ENCODE measurements around the gene HSPH1. TPM values are rescaled to one million over a fixed set of nuclear protein-coding genes. Genes with fewer than 3 reads are reported as not detected.

Gene HSPH1
- total RNA-seq, 6 experiments from 2014 or later: 94.6 to 153 (median 104) TPM

GRCh38 chr13:31114641-31115040, 47.1 kb downstream of the HSPH1 start:
- H3K4me3 Mint-ChIP-seq: no peak overlapping the region
- TF ChIP-seq CTCF (IDR thresholded peaks at IDR 0.05): no peak
- no peak for DNase-seq
- H3K27ac Mint-ChIP-seq: no peak overlapping the region
- H3K36me3 Mint-ChIP-seq (ENCODE audit: low read depth): no peaks in the 10 kb centered on the region
- no peaks in the 10 kb centered on the region for H3K9me3 Mint-ChIP-seq
- peaks cover 53% of the 10 kb centered on the region for H3K27me3 Mint-ChIP-seq (ENCODE audit: insufficient read depth)
- no peaks in the 10 kb centered on the region for H3K4me1 Mint-ChIP-seq (ENCODE audit: low read depth)

- no peak for DNase-seq
- no peak overlapping the region for H3K4me3 Mint-ChIP-seq
- H3K27me3 Mint-ChIP-seq (ENCODE audit: insufficient read depth): peaks cover 47% of the 10 kb centered on the region
Observed at GRCh38 chr13:31111136-31111535, 50.6 kb downstream of the HSPH1 start.

GRCh38 chr13:31110617-31111016, 51.1 kb downstream of the HSPH1 start:
- Mint-ChIP-seq H3K27ac (no peak overlapping the region), H3K36me3 (ENCODE audit: low read depth) (no peaks in the 10 kb centered on the region), H3K4me3 (no peak overlapping the region), H3K4me1 (ENCODE audit: low read depth) (no peaks in the 10 kb centered on the region), H3K27me3 (ENCODE audit: insufficient read depth) (peaks cover 46% of the 10 kb centered on the region), H3K9me3 (no peaks in the 10 kb centered on the region)
- TF ChIP-seq CTCF (IDR thresholded peaks at IDR 0.05): no peak
- DNase-seq: no peak

More at GRCh38 chr13:31111136-31111535, 50.6 kb downstream of the HSPH1 start:
- H3K36me3 Mint-ChIP-seq (ENCODE audit: low read depth): no peaks in the 10 kb centered on the region
- no peak overlapping the region for H3K27ac Mint-ChIP-seq
- no peaks in the 10 kb centered on the region for H3K4me1 Mint-ChIP-seq (ENCODE audit: low read depth)
- no peak for TF ChIP-seq CTCF (IDR thresholded peaks at IDR 0.05)
- no peaks in the 10 kb centered on the region for H3K9me3 Mint-ChIP-seq

- Mint-ChIP-seq H3K4me3 (no peak overlapping the region), H3K36me3 (ENCODE audit: low read depth) (no peaks in the 10 kb centered on the region), H3K27ac (no peak overlapping the region), H3K27me3 (ENCODE audit: insufficient read depth) (peaks cover 47% of the 10 kb centered on the region), H3K9me3 (no peaks in the 10 kb centered on the region), H3K4me1 (ENCODE audit: low read depth) (no peaks in the 10 kb centered on the region)
- no peak for TF ChIP-seq CTCF (IDR thresholded peaks at IDR 0.05)
- no peak for DNase-seq
Observed at GRCh38 chr13:31110169-31110568, 51.5 kb downstream of the HSPH1 start.

GRCh38 chr13:31107109-31107508, 54.6 kb downstream of the HSPH1 start:
- DNase-seq: no peak
- no peak overlapping the region for H3K27ac Mint-ChIP-seq
- H3K36me3 Mint-ChIP-seq (ENCODE audit: low read depth): no peaks in the 10 kb centered on the region
- no peak overlapping the region for H3K4me3 Mint-ChIP-seq
- TF ChIP-seq CTCF (IDR thresholded peaks at IDR 0.05): no peak
- H3K9me3 Mint-ChIP-seq: no peaks in the 10 kb centered on the region
- peaks cover 42% of the 10 kb centered on the region for H3K27me3 Mint-ChIP-seq (ENCODE audit: insufficient read depth)
- H3K4me1 Mint-ChIP-seq (ENCODE audit: low read depth): no peaks in the 10 kb centered on the region

GRCh38 chr13:31105856-31106255, 55.8 kb downstream of the HSPH1 start:
- Mint-ChIP-seq H3K9me3 (no peaks in the 10 kb centered on the region), H3K4me1 (ENCODE audit: low read depth) (peaks cover 8% of the 10 kb centered on the region), H3K27me3 (ENCODE audit: insufficient read depth) (peaks cover 39% of the 10 kb centered on the region), H3K27ac (no peak overlapping the region), H3K36me3 (ENCODE audit: low read depth) (no peaks in the 10 kb centered on the region), H3K4me3 (no peak overlapping the region)
- no peak for TF ChIP-seq CTCF (IDR thresholded peaks at IDR 0.05)
- no peak for DNase-seq

All from HFFc6 (cell line).